ENCODE measurements around the gene CEP290.

CEP290 gene, protein sequence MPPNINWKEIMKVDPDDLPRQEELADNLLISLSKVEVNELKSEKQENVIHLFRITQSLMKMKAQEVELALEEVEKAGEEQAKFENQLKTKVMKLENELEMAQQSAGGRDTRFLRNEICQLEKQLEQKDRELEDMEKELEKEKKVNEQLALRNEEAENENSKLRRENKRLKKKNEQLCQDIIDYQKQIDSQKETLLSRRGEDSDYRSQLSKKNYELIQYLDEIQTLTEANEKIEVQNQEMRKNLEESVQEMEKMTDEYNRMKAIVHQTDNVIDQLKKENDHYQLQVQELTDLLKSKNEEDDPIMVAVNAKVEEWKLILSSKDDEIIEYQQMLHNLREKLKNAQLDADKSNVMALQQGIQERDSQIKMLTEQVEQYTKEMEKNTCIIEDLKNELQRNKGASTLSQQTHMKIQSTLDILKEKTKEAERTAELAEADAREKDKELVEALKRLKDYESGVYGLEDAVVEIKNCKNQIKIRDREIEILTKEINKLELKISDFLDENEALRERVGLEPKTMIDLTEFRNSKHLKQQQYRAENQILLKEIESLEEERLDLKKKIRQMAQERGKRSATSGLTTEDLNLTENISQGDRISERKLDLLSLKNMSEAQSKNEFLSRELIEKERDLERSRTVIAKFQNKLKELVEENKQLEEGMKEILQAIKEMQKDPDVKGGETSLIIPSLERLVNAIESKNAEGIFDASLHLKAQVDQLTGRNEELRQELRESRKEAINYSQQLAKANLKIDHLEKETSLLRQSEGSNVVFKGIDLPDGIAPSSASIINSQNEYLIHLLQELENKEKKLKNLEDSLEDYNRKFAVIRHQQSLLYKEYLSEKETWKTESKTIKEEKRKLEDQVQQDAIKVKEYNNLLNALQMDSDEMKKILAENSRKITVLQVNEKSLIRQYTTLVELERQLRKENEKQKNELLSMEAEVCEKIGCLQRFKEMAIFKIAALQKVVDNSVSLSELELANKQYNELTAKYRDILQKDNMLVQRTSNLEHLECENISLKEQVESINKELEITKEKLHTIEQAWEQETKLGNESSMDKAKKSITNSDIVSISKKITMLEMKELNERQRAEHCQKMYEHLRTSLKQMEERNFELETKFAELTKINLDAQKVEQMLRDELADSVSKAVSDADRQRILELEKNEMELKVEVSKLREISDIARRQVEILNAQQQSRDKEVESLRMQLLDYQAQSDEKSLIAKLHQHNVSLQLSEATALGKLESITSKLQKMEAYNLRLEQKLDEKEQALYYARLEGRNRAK (N-terminal part only)

DNA sequence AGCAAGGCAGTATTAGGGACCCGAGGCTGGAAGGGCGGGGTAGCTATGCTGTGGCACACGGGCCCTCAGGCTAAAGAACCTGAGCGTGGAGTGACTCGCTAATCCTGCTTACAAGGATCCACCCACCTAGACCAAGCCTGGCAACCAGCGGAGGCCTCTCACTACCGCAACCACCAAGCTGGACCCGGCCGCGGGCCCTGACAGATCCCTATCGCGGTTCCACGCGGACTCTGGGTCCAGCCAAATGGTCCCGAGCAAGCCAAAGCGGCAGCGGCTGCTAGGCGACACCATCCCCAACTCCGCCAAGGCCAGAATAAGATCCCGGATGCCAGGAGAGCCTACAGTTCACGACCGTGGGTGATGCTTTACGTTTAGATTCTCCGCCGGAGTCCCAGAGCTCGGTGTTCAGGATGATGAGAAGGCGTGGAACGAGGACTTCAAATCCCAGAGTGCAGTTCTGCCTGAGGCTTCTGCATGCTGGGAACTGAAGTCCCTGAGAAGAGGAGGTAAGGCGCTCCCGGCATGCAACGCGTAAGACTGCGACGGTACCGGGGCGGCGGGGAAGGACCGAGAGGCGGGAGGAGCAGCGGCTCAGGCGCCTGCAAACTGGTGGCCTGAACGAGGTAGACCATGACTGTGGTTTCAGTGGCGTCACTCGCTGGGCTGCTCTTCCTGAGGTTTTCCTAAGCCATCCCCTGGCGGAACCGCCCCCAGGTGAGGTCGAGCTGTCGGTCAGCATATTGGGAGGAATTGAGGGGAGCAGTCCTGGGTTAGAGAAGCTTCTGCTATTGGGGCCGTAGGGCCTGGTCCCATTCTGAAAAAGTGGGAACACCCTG is at the start of gene CEP290, which contains the start of gene TMTC3:
Gene CEP290, minus strand, starts transcription at position 315 of the 836 bp plus-strand sequence. CDS start 781 bp downstream, outside the sequence.
Gene TMTC3, plus strand, starts transcription at position 534 of the 836 bp plus-strand sequence. CDS start 6,009 bp downstream, outside the sequence.
- DNase-seq (ENCODE audit: low read depth, low spot score): peak; percentile 88

DNA sequence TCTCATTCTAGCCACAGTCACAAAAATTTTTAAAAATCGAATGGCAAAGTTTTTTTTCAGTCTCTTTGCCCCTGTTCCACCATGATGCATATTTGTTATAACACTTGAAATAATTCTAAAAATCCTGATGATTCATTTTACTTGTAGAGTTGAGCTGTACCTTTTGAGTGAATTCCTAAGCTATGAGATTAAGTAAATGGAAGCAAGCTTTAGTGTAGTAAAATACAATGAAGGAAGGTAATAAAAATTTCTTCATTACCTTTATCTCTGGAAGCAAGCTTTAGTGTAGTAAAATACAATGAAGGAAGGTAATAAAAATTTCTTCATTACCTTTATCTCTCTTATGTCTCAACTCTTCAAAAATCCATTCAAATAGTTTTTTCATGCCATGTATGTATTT is 46.3 kb upstream of the CEP290 start:
- no peak for DNase-seq (ENCODE audit: low read depth, low spot score)

DNA sequence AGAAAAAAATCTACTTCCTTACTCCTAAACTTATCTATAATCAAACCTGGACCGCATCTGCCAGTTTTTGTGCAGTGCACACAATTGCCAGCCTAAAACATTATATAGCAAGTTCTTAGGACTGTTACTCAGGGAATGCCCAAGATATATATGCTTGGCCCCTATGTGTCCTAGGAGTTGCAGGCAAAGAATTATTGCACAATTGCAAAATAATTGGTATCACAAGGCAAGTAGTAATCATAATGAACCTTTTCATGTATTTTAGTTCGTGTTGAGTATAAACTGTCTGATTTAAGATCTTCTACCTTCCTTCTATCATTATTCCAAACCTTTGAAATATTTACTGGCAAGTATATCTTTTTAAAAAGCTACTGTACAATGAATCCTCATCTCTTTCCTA is 45.7 kb upstream of the CEP290 start:
- no peak for DNase-seq (ENCODE audit: low read depth, low spot score)

DNA sequence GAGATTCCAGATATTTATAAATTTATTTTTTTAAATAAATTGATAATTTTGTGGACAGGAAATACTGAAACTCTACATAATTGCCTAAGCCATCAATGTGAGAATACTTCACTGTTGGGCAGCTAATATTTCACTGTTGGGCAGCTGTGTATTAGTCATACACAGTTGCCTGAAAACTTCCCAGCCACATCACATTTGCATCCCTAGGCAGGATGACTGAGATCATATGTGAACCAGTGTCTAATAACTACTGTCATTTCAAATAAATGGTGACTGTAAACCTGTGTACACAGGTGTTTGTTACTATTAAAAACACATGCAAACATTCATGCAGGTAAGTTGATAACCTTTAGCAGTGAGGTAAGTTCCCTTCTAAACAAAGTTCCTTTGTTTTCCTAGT is 44.1 kb upstream of the CEP290 start:
- no peak for DNase-seq (ENCODE audit: low read depth, low spot score)

DNA sequence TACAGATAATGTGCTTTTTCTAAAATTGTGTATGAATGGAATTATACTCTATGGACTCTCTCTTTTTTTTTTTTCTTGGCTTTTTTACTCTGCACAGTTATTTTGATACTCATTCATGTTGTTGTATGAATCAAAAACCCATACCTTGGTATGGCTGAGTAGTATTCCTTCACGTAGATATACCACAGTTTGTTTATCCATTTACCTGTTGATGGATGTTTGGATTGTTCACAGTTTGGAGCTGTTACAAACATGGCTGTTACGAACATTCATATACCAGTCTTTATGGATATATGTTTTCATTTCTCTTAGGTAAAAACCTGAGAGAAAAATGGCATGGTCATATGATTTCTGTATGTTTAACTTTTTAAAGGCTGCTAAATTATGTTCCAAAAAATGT is 43.4 kb upstream of the CEP290 start:
- no peak for DNase-seq (ENCODE audit: low read depth, low spot score)

DNA sequence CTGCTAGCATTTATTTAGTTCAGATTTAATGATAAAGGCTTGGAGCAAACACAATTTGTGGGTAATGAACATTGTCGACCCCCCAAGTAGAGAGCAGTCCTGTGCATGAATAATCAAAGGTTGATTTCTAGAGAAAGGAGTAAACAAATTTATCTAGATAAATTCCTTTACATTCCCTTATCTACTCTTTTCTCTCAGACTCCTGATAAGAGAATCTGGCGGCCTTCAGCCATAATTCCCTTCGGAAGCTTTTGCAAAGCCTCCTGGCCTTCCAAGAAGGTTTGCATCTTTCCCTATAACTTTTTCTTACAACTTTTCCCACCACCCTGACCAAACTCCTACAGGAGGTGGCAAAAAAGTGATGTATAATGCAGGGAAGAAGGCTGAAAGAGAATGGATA is 42.3 kb upstream of the CEP290 start:
- no peak for DNase-seq (ENCODE audit: low read depth, low spot score)

DNA sequence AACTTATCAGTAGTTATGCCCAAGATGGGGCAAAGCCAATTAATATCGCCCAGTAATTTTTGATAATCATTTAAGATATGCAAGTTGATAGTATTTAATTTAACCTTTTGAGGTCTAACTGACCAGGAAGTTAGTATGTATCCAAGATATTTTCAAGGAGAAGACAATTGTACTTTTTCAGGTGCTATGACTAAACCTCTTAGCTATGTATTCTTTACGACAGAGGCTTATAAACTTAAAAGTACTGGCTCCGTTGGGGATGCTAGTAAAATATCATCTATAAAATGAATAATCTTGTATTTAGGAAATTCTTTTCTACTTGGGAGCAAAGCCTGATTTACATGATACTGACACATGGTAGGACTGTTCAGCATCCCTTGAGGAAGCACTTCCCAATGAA is 40.5 kb upstream of the CEP290 start:
- DNase-seq (ENCODE audit: low read depth, low spot score): no peak

DNA sequence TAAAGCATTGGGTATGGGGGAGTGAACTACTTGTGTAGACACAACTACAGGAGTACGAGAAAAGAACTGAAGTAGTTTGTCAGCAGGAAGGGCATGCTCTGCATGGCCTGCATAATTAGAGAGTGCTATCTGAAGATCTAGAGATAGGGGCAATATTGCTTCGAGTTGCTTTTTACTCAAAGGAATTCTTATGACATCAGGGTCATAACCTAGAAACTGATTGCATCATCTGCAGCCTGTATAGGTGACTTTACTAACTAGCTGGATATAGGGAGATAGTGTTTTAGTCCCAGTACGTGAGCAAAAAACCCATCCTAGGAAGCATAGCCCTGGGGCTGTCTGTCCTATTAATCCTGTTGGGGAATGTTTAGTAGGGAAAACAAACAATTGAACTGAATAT is 40.0 kb upstream of the CEP290 start:
- no peak for DNase-seq (ENCODE audit: low read depth, low spot score)

DNA sequence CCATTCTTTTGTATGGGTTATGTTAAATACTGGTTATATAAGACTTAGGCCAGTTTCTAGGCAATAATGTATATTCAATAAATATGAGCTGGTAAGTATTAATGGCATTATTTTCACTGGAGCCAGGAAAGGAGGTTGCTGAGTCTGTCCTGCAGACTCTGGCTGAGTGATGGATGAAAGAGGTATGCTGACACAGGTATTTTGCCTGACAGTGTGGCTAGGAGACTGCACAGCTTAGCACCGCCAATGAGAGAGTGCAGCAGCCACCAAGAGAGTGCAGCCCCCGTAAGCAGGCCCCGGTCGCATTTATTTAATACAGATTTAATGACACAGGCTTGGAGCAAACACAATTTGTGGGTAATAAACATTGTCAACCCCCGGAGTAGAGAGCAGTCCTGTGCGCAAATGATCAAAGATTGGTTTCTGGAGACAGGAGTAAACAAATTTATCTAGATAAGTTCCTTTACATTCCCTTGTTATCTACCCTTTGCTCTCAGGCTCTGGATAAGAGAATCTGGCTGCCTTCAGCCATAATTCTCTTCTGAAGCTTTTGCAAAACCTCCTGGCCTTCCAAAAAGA is 37.6 kb upstream of the CEP290 start:
- DNase-seq (ENCODE audit: low read depth, low spot score): no peak

DNA sequence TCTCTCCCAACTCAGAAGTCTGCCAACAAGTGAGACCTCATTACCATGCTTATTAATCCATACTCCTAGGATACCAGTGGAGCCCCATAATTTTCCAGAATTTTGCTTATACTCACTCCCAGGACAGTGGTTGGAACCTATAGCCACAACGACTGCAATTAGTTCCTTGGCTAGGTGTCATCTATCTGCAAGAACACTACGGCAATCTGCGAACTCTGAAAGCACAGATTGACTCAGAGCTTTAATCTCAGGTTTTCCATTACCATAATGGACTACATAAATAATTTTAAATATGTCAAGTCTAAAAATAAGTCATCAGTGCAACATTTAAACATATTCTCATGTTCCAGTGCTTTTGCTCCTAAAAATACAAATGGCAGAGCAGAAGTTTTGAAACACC is 33.7 kb upstream of the CEP290 start:
- no peak for DNase-seq (ENCODE audit: low read depth, low spot score)

DNA sequence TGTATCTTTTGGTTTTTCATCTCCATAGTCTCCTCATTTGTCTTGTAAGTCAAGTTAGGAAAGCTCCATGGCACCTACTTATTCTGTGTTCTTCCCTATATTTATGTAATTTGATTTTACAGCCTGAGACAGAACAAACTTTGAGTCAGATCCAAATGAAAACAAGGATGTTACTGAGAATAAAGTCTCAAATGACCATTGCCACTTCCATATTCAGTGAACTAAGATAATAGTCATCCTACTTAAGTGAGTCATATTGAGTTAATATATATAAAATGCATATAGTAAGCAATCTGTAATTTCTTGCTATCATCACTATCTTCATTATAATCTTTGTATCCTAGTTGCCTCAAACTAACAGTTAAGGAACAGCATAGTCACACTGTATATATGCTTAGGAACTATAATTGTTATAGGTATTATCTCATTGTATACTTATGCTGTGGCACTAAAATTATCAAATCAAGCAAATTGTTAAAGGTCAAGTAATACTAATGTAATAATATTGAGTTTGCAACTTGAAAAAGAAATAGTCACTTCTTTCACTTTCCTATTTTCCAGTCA is 31.0 kb upstream of the CEP290 start:
- DNase-seq (ENCODE audit: low read depth, low spot score): no peak

DNA sequence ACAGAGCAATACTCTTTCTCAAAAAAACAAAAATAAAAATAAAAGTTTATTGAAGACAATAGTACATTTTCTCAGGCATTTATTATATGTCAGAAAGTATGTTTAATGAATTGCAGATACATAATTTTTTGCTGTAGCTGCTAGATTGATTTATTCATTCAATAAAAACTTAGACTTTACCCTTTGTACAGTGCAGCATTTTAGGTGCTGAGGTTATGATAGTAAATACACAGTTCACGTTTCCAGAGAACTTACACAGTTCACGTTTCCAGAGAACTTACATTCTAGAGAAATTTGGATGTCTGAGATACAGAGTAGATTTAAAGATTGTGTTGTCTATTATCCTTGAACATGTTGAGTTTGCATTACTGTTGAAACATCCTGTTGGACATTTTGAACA is 25.5 kb upstream of the CEP290 start:
- DNase-seq (ENCODE audit: low read depth, low spot score): no peak

DNA sequence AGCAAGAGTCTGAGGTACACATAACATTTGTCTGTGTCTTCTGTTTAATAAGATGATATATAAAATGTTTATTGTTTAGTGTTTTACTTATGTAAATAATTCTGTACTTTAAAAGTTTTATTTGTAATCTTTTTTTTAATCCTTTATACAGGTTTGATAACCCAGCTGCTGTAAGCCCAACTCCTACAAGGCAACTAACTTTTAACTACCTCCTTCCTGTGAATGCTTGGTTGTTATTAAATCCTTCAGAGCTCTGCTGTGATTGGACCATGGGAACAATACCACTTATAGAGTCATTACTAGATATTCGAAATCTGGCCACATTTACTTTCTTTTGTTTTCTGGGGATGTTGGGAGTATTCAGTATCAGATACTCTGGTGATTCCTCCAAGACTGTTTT is 24.3 kb upstream of the CEP290 start:
- no peak for DNase-seq (ENCODE audit: low read depth, low spot score)

DNA sequence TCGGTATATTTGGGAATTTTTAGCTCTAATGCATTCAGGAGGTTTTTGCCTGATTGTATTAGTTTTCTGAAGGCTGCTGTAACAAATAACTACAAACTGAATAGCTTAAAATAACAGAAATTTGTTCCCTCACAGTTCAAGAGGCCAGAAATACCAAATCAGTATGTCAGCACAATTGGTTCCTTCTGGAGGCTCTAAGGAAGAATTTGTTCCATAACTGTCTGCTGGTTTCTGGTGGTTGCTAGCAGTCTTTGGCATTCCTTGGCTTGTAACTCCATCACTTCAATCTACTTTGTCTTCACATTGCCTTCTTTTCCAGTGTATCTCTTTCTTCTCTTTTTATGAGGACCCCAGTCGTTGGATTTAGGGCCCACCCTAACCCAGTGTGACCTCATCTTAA is 21.5 kb upstream of the CEP290 start:
- DNase-seq (ENCODE audit: low read depth, low spot score): no peak

DNA sequence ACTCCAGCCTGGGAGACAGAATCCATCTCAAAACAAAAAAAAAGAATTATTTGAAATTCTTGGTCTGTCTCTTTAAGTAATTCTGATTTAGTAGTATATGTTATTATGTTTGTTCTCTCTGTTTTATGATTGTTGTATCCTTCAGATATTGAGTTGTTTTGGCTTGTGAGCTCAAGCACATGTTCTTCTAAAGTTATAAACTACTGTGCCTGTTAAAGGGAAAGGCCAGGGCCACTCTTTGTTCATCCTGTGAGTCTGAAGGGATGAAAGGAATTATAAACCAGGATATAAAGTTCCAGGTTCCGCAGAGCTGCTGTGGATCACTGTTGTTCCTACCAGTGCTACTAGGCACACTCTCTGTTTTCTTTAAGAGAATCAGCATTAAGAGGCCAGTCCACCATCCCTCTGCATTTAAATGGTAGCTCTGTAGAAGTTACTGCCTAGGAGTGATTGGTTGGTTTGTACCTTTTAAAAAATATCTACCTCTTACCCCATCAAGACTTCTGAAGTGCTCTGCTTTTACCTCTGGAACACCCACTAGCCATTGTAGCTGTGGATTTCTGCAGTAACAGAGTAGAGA is 14.3 kb upstream of the CEP290 start:
- no peak for DNase-seq (ENCODE audit: low read depth, low spot score)

DNA sequence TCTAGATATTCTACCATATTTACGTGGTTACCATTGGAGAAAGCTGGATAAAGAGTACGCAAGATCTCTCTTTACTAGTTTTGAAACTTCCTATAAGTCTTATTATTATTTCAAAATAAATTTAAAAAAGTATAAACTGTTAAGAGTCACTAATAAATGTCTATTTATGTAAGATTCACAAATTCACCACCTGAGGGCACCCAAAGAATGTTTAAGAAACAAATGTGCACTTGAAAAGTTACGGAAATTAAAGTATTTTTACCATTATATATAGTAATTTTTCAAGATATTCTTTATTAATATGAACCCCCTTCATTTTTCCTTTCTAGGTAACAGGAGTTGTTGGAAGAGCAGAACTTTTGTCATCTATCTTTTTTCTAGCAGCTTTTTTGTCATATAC is 12.1 kb upstream of the CEP290 start:
- no peak for DNase-seq (ENCODE audit: low read depth, low spot score)

DNA sequence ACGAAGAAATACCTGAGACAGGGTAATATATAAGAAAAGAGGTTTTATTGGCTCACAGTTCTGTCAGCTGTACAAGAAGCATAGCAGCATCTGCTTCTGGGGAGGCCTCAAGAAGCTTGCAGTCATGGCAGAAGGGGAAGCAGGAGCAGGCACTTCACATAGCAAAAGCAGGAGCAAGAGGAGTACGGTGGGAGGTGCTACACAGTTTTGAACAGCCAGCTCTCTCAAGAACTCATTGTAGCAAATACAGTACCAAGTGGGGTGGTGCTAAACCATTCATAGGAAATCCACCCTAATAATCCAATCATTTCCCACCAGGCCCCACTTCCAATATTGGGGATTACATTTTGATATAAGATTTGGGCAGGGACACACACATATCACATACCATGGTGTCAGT is 8.2 kb upstream of the CEP290 start:
- DNase-seq (ENCODE audit: low read depth, low spot score): no peak

DNA sequence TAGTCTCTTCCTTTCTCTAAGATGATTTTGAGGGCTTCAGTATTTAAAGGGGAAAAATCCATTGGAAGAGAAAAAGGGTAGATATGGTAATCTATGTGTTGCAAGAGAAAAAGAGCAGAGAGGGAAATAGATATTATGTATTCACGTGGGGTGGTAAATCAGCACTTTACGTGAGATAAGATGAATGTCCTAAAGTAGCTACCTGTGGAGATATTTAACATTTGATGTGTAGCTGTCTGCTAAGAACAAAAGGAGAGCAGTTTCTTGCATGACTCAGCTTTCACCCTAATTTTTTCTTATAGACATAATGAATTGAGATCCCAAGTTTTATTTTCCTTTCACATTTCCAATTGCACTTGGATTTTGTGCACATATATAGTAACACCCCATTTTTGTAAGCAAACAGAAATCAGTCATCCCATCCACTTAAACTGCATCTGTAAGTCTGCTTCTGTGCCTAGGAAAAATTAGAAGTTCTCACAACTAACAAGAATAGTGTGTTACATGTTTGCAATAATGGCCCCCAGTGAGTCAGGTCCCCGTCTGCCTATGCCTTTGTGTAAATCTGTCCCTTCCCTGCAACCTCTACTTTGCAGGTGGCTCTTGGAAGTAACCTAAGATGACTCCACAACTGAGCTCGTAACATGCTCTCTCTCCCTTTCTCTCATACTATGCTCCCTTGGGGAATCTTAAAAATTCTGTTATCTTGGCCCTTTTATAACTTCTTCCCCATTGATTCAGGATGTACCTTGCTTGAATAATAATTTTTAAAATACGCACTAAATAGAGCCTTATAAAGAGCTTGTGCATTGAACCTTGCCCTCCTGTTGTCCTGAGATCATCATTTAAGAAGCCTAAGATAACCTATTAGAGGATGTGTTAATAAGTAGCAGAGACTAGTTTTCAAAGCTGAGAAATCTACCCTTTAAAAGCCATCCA is 3.9 kb upstream of the CEP290 start:
- no peak for DNase-seq (ENCODE audit: low read depth, low spot score)

All from activated CD4-positive, CD25-positive, alpha-beta regulatory T cell treated with anti-CD3 and anti-CD28 coated beads, Interleukin-2, amount 50 U/mL, for 16 hours (primary cell).